Osteocyte (in vitro differentiated cells): ENCODE measurements around the gene TMC6. TPM values are rescaled to one million over a fixed set of nuclear protein-coding genes. Genes with fewer than 3 reads are reported as not detected.
A peak's percentile ranks its signal among the peaks of the same experiment; 100 is the strongest.

Source experiments
- DNase-seq: peaks from one replicate; pipeline ENCODE4 v3.0.0; 2021; ENCODE audit warnings: mixed read lengths; ENCODE audit not compliant: unreplicated experiment; ENCODE audit errors: extremely low spot score
- H3K27ac Mint-ChIP-seq: one replicate; pipeline ENCODE4 v1.8.0; 2021; ENCODE audit warnings: mild to moderate bottlenecking, mixed read lengths; ENCODE audit not compliant: unreplicated experiment
- H3K27me3 Mint-ChIP-seq: one replicate; pipeline ENCODE4 v1.8.0; 2021; ENCODE audit warnings: mixed read lengths; ENCODE audit not compliant: unreplicated experiment
- H3K36me3 Mint-ChIP-seq: one replicate; pipeline ENCODE4 v1.8.0; 2021; ENCODE audit warnings: mixed read lengths; ENCODE audit not compliant: unreplicated experiment
- H3K4me1 Mint-ChIP-seq: one replicate; pipeline ENCODE4 v1.8.0; 2021; ENCODE audit warnings: mixed read lengths; ENCODE audit not compliant: unreplicated experiment
- H3K4me3 Mint-ChIP-seq: one replicate; pipeline ENCODE4 v1.8.0; 2021; ENCODE audit warnings: mild to moderate bottlenecking, moderate library complexity, mixed read lengths; ENCODE audit not compliant: unreplicated experiment
- H3K9me3 Mint-ChIP-seq: one replicate; pipeline ENCODE4 v1.8.0; 2021; ENCODE audit warnings: mixed read lengths; ENCODE audit not compliant: unreplicated experiment
- CTCF ChIP-seq: fragments of 200-600 bp; sonication (generic); IDR thresholded peaks from 2 replicates; pipeline ENCODE4 v1.5.0; 2021; ENCODE audit warnings: antibody characterized with exemption, mild to moderate bottlenecking, moderate library complexity
- total RNA-seq: library from RNA; stranded (reverse); gene quantifications from 2 replicates; pipeline ENCODE4 v1.2.1, GENCODE V29; 2021

TMC6 gene
- total RNA-seq, 1 donor from 2014 or later: 32.6 TPM

- Mint-ChIP-seq H3K4me1 (peaks cover 12% of the 10 kb centered on the region), H3K9me3 (no peaks in the 10 kb centered on the region), H3K27me3 (no peaks in the 10 kb centered on the region), H3K4me3 (no peak overlapping the region), H3K27ac (no peak overlapping the region), H3K36me3 (peaks cover 2% of the 10 kb centered on the region)
- DNase-seq: no peak
- no peak for TF ChIP-seq CTCF
Measured at GRCh38 chr17:78111016-78111726, 17.4 kb downstream of the TMC6 start.

- Mint-ChIP-seq H3K36me3 (peaks cover 3% of the 10 kb centered on the region), H3K27ac (peak overlapping the region; percentile 18), H3K27me3 (no peaks in the 10 kb centered on the region), H3K9me3 (no peaks in the 10 kb centered on the region), H3K4me1 (peaks cover 12% of the 10 kb centered on the region), H3K4me3 (no peak overlapping the region)
- TF ChIP-seq CTCF: no peak
- no peak for DNase-seq
Measured at GRCh38 chr17:78110363-78111015, 18.1 kb downstream of the TMC6 start.

GRCh38 chr17:78109489-78109761 lies 19.1 kb downstream of the TMC6 start:
- H3K36me3 Mint-ChIP-seq: peaks cover 8% of the 10 kb centered on the region
- TF ChIP-seq CTCF: no peak
- H3K4me1 Mint-ChIP-seq: peaks cover 12% of the 10 kb centered on the region
- no peak overlapping the region for H3K4me3 Mint-ChIP-seq
- H3K27ac Mint-ChIP-seq: no peak overlapping the region
- H3K27me3 Mint-ChIP-seq: no peaks in the 10 kb centered on the region
- no peaks in the 10 kb centered on the region for H3K9me3 Mint-ChIP-seq
- DNase-seq: no peak

GRCh38 chr17:78108726-78109488 lies 19.6 kb downstream of the TMC6 start:
- Mint-ChIP-seq H3K4me3 (no peak overlapping the region), H3K27me3 (no peaks in the 10 kb centered on the region), H3K9me3 (no peaks in the 10 kb centered on the region), H3K36me3 (peaks cover 8% of the 10 kb centered on the region), H3K4me1 (peaks cover 12% of the 10 kb centered on the region), H3K27ac (no peak overlapping the region)
- TF ChIP-seq CTCF: no peak
- no peak for DNase-seq
